ENCODE data around the gene HDLBP.
"Not testable (repeated sequence)": the region's sequence is repeated elsewhere in the genome, so short reads cannot be mapped to it uniquely, and the experiment has no call there.

Gene HDLBP

GRCh38 chr2:241339839-241340630 lies 24.6 kb upstream of the HDLBP start:
- no peak for DNase-seq (ENCODE audit: low spot score)

DNA sequence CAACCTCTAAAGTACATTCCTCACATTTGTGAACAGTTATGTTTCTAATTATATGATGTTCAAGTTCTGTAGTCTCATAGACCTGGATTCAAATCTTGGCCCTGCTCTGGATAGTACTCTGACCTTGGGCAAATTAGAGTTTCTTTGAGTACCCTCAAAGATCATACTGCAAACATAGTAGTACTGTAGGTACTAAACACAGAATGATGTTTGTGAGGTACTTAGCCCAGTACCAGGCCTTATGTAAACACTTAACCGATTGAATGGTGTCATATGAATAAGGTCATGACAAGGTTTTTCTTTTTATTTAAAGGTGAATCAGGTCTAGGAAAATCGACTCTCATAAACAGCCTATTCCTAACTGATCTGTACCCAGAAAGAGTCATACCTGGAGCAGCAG lies 19.3 kb upstream of the HDLBP start:
- no peak for DNase-seq (ENCODE audit: low spot score)

GRCh38 chr2:241330616-241330981 lies 15.1 kb upstream of the HDLBP start:
- no peak for DNase-seq (ENCODE audit: low spot score)

GRCh38 chr2:241329669-241330615 lies 14.5 kb upstream of the HDLBP start:
- no peak for DNase-seq (ENCODE audit: low spot score)

DNA sequence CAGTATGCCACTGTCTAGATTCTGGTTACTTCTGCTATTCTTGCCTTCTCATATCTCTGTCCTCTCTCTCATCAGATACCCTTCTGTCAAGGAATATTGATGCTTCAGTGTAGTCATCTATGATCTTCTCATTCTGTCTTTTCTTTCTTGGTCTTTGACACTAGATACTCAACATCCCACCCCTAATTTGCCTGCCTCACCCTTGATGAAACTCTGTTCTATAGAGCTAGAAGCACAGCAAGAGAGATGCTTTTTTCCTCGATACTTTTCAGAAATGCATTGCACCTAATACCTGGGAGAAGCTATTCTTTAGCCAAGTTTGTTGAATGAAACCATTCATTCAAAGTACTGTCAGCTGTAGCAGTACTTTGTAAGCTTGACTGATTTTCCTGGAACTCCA lies 9.8 kb upstream of the HDLBP start:
- no peak for DNase-seq (ENCODE audit: low spot score)

DNA sequence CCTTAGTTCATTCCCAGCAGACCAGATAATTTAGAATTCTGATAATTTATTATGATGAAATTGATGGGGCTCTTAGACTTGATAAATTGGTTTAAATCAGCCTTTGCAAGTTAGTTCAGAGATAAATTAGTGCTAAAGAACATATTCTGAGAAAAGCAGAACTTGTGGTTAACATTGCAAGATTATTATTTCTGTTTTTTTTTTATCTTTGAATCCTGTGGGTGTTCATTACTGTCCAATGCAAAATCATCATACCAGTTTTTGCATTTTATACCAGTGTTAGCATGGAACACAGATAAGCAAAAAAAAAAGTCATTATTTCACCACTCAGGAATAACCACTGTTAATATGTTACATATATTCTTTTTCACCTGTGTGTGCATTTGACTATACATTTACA lies 9.3 kb upstream of the HDLBP start:
- no peak for DNase-seq (ENCODE audit: low spot score)

DNA sequence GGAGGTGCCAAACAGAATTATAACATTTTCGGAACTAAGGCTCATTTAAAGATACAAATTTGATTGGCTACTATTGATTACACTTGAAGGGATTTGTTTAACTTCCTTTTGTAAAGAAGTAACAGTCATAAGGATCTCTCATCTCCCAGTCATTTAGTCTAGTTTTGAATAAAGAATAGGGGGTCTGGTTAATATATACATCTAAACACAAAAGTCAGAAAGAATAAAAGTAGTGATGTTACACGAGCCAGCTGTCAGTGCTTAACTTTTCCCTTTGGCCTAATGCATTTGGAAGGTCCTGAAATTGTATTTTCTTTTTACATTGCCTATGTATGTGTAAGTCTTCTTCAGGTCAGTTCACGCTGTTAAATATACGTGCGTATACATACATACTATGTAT lies 8.3 kb upstream of the HDLBP start:
- DNase-seq (ENCODE audit: low spot score), result no peak

DNA sequence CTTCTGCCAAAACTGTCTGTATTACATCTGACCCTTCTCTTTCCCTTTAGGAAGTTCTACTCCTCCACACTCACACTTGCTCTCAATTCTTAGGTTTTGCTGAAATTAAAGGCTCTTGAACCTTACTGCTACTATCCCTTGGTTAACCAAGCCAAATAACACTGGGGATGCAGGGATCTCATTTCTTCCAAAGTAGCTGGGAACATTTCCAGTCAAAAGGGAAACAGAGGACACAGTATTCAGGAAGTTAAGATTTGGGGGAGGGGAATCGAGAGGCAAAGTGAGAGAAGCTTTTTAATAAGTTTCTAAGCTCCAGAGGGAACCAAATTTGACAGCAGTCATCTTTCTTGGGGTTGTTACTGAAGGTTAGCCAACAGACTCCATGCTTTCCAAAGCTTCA lies 6.4 kb upstream of the HDLBP start:
- DNase-seq (ENCODE audit: low spot score), result no peak

DNA sequence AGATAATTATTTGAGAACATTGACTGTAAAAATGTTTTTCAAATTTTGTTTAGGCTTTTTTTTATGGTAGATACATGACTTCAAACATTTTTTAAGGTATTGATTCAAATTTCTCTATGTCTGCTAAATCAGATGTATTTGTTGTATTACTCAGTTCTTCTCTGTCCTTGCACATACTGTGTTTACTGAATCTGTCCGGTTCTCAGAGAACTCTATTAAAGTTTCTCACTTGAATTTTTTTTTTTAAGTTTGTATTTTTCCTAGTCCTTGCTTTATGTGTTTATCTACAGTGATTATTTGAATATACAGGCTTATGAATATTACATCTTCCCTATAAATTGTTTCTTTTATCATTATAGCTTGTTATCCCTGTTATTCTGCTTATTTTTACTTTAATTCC lies 5.6 kb upstream of the HDLBP start:
- no peak for DNase-seq (ENCODE audit: low spot score)

GRCh38 chr2:241320394-241320793 lies 4.9 kb upstream of the HDLBP start:
- no peak for DNase-seq (ENCODE audit: low spot score)

- DNase-seq (ENCODE audit: low spot score), result not testable (repeated sequence)
Observed at GRCh38 chr2:241318830-241319229, 3.4 kb upstream of the HDLBP start.

DNA sequence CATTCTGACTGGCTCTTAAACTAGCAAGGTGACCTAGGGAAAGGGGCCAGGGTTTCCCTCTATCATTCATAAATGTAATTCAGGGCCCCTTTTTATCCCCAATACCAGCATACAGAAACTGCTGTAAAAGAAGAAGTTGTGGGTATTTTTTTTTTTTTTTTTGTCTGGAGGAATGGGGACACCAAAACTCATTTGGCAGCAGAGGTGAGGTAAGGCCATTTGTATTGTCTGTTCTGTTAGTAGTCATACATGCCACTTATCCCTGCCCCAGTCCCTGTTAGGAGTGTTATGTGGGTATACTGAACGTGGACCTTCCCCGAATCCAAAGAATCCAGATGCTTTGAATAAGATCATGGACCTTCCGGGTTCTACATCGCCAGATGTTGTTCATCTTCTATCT lies 1.9 kb upstream of the HDLBP start:
- no peak for DNase-seq (ENCODE audit: low spot score)

DNA sequence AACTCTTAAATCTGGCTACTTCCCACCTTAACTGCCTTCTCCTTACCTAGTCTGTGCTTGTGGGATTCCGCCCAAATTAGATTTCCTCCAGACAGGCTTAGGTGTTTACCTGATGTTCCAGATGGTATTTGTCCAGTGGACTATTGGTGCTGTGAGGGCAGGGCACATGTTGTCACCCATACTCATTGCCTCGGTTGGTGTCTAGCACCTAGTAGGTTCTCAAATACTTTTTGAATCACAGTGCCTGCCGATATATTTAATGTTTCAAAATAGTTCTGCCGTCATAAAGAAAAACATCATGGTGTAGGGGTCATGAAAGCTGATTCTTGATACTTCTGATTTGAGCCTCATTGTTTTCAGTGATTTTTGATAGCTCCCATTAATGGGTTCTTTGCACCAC lies 1.4 kb upstream of the HDLBP start:
- DNase-seq (ENCODE audit: low spot score), result no peak

DNA sequence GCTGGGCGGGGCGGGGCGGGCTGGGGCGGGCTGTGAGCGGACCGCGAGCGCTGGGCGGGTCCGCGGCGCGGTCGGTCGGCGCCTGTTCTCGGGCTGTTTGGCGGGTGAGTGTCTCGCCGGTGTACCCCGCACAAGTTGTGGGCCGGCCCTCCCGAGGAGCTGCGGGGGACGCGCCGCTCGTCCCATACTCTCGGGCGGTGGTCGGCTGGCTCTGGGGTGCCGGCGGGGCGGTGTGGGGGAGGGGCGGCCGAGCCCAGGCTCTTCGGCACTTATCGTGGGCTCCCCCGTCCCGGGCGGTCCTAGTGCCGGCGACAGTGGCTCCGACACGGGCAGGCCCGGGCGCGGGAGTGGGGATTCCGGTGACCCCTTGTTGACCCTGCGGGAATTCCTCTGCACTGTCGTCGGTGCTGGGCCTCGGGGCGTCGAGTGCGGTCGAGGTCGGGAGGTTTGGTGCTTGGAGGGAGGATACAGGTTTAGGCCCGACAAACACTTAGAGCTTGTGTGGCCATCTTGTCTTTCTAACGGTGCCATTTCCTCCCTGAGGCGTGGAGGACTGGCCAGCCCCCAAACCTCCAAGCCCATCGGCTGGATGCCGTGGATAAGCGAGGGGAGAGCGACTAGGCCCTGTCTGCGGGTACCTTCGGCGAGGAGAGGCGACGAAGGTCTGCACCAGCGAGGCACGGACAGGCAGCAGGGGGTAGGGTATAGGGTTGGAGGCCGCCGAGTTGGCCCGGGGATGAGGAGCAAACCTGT lies 583 bp upstream of the HDLBP start, which contains the start of gene SEPTIN2:
Gene SEPTIN2, plus strand, starts transcription at position 47 of the 753 bp plus-strand sequence. CDS start 8,308 bp downstream, outside the sequence.
- no peak for DNase-seq (ENCODE audit: low spot score)

GRCh38 chr2:241314226-241315092 lies 1.0 kb downstream of the HDLBP start:
- no peak for DNase-seq (ENCODE audit: low spot score)

DNA sequence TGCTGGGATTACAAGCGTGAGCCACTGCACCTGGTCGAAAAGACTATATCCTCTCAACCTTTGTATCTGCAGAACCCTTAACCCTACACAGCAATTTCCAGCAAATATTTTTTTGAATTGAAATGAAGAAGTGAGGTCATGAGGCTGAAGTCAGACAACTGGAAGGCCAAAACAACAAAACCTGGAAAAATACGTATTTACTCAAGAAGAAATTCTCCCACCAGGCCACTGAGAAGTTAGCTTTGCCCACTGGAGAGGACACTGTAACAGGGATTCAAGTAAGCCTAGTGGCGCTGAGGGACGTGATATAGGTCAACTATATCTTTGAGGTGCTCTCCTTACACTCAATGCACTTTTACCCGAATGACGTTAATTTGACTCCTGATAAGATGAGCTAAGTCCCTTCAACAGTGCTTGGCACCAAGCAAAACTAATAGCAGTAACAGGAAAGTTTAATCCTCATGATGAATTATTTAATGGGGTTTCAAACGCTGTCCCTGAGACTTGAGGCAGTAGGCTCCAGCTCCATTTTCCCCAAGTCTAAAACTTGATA lies 1.9 kb downstream of the HDLBP start:
- DNase-seq (ENCODE audit: low spot score), result no peak

DNA sequence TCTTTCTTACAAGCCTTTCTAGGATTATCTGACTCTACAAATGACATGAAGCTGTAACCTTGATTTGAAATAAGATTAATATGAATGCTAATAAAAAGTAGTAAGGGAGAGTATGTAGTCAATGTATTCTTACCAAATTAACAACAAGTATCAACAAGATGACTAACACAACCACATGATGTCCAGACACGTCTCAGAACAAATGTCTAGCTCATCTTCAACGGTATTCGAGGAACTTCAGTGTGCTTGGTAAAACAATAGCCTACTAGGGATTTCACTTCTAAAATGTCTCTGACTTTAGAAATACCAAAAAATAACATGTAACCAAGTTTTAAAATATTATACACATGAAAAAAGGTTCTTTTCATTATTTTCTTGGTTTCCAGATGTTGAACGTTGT lies 3.4 kb downstream of the HDLBP start:
- DNase-seq (ENCODE audit: low spot score), result no peak

GRCh38 chr2:241310917-241311566 lies 4.4 kb downstream of the HDLBP start:
- no peak for DNase-seq (ENCODE audit: low spot score)

GRCh38 chr2:241309684-241310117 lies 5.8 kb downstream of the HDLBP start:
- DNase-seq (ENCODE audit: low spot score), result no peak

DNA sequence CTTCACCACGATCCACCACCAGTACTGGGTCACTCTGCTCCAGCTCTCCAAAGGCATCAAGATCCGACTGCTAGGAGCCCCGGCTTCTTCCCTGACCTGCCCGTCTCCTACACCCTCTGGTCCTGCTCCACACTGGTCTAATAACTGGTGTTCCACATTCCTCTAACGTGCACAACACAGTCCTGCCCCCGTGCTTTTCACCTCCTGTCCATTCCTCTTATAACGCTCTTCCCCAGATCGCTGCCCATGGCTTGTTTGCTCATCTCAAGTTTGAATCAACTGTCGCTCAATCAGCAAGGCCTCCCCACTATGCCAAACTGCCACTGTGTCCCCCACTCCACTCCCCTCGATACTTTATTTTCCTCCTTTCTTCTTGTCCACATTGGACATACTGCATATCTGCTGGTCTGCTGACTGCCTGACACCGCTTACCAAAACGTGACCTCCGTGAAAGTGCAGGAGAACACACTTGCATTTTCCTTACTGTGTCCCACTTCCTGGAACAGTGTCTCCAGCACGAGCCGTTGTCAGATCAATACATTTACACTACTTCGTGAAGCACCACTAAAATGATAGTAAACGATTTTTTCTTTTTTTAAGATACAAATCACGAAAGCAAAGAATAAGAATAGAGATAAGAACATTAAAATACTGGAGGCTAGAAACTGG lies 6.5 kb downstream of the HDLBP start:
- no peak for DNase-seq (ENCODE audit: low spot score)
